Measurements from ENCODE around the gene RXFP4.
A peak's percentile ranks its signal among the peaks of the same experiment; 100 is the strongest.

DNA sequence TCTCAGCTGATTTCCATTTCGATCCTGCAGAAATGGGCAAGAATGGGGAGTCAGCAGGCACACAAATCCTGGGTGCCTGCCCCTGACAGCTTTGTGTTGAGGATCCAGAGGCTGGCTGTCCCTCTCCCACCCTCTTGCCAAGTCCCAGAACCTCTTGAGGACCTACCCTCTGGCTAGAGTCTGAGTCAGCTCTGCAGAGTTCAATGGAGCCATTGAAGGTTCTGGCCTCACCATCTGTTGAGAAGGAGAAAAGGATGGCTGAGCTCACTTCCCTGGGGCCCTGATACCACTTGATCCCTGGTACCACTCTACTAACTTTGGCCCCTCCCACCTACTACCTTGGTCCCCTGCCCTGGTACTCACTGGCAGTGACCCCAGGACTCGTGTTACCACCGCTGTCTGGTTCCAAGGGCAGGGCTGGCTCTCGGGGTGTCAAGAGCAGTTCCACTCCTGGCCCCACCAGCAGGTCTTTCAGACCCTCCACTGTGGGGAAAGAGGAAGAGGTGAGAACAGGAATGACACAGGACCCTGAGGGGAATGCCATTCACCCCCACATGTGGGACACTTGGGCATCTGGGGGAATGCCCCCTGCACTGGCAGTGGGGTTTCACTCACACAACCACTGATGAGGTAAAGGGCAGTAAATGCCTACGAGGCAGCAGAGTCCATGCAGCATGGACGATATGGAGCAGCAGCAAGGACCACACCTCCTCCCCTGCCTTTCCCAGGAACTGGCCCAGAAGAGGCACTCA, 10.5 kb downstream of the RXFP4 start:
- TF ChIP-seq, protein P1, sequence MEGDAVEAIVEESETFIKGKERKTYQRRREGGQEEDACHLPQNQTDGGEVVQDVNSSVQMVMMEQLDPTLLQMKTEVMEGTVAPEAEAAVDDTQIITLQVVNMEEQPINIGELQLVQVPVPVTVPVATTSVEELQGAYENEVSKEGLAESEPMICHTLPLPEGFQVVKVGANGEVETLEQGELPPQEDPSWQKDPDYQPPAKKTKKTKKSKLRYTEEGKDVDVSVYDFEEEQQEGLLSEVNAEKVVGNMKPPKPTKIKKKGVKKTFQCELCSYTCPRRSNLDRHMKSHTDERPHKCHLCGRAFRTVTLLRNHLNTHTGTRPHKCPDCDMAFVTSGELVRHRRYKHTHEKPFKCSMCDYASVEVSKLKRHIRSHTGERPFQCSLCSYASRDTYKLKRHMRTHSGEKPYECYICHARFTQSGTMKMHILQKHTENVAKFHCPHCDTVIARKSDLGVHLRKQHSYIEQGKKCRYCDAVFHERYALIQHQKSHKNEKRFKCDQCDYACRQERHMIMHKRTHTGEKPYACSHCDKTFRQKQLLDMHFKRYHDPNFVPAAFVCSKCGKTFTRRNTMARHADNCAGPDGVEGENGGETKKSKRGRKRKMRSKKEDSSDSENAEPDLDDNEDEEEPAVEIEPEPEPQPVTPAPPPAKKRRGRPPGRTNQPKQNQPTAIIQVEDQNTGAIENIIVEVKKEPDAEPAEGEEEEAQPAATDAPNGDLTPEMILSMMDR (IDR thresholded peaks at IDR 0.05 in 8 of 11, conservative IDR thresholded peaks at IDR 0.05 in 3 of 11): no peak
- TF ChIP-seq POLR2AphosphoS5 (IDR thresholded peaks at IDR 0.05): peak in 1 of 3 donors; percentile 37
- no peak for TF ChIP-seq POLR2A (IDR thresholded peaks at IDR 0.05)
